WTC11 (cell line): Measurements from ENCODE around the gene DEXI. TPM values are rescaled to one million over a fixed set of nuclear protein-coding genes. Genes with fewer than 3 reads are reported as not detected.

Source experiments
- ATAC-seq: fragments of 200-7000 bp; cut with Tn5 transposase; 2 replicates; pipeline ENCODE4 v1.10.0; 2021; ENCODE audit warnings: mild to moderate bottlenecking, moderate library complexity
- CTCF ChIA-PET: fragments of 300-600 bp; sonication (Branson Sonifier 250); formaldehyde crosslinking; loops from one replicate; lab custom pipeline; 2021; ENCODE audit warnings: antibody characterized with exemption; lab: Charles Lee
- POLR2A ChIA-PET: fragments of 350-600 bp; sonication (Branson Sonifier 250); formaldehyde crosslinking; loops from one replicate; lab custom pipeline; 2021; ENCODE audit warnings: antibody characterized with exemption; lab: Charles Lee
- DNase-seq: peaks from one replicate; pipeline ENCODE4 v3.0.0; 2021; ENCODE audit warnings: low spot score
- H3K27ac Mint-ChIP-seq: 2 replicates; pipeline ENCODE4 v1.8.0; 2021; ENCODE audit warnings: mixed read lengths
- H3K27me3 Mint-ChIP-seq: 2 replicates; pipeline ENCODE4 v1.8.0; 2021; ENCODE audit warnings: low read depth, mild to moderate bottlenecking, moderate library complexity, mixed read lengths
- H3K36me3 Mint-ChIP-seq: 2 replicates; pipeline ENCODE4 v1.8.0; 2021; ENCODE audit warnings: mixed read lengths
- H3K4me1 Mint-ChIP-seq: 2 replicates; pipeline ENCODE4 v1.8.0; 2022; ENCODE audit warnings: mixed read lengths
- H3K4me3 Mint-ChIP-seq: 2 replicates; pipeline ENCODE4 v1.8.0; 2021; ENCODE audit warnings: mild to moderate bottlenecking, moderate library complexity, mixed read lengths
- H3K9me3 Mint-ChIP-seq: 2 replicates; pipeline ENCODE4 v1.8.0; 2021; ENCODE audit warnings: mixed read lengths
- FOXK1 ChIP-seq: sonication (generic); formaldehyde crosslinking; IDR thresholded peaks from 2 replicates; pipeline ENCODE4 v1.8.0; 2022; ENCODE audit warnings: mild to moderate bottlenecking, moderate library complexity, missing genetic modification reagents
- GABPB1 ChIP-seq: sonication (generic); formaldehyde crosslinking; IDR thresholded peaks from 2 replicates; pipeline ENCODE4 v1.8.1; 2023; ENCODE audit warnings: mild to moderate bottlenecking, missing genetic modification reagents
- GRHL2 ChIP-seq: fragments of 250-450 bp; sonication (Bioruptor Pico); IDR thresholded peaks from 2 replicates; pipeline ENCODE4 v1.8.0; 2022; ENCODE audit warnings: mild to moderate bottlenecking, moderate library complexity; ENCODE audit not compliant: insufficient replicate concordance, severe bottlenecking
- NR3C1 ChIP-seq: sonication (generic); formaldehyde crosslinking; conservative IDR thresholded peaks from 2 replicates; pipeline ENCODE4 v1.8.1; 2023; ENCODE audit warnings: low read depth, mild to moderate bottlenecking, missing genetic modification reagents
- RORB ChIP-seq: fragments of 250-450 bp; sonication (Bioruptor Pico); IDR thresholded peaks from 2 replicates; pipeline ENCODE4 v1.9.0; 2021; ENCODE audit warnings: mild to moderate bottlenecking
- ZNF232 ChIP-seq: sonication (generic); formaldehyde crosslinking; IDR thresholded peaks from 2 replicates; pipeline ENCODE4 v1.8.0; 2022; ENCODE audit warnings: mild to moderate bottlenecking, missing genetic modification reagents
- total RNA-seq: library from RNA; stranded (reverse); gene quantifications from 3 replicates; pipeline ENCODE4 v1.2.3, GENCODE V29; 2021
- TF ChIP-seq, protein P1 (sequence below): fragments of 250-450 bp; sonication (Bioruptor Pico); IDR thresholded peaks from 2 replicates; pipeline ENCODE4 v1.8.0; 2021; ENCODE audit warnings: mild to moderate bottlenecking
- TF ChIP-seq, protein P2 (sequence below): sonication (generic); formaldehyde crosslinking; IDR thresholded peaks from 2 replicates; pipeline ENCODE4 v1.8.0; 2023; ENCODE audit warnings: mild to moderate bottlenecking, missing genetic modification reagents
- TF ChIP-seq, protein P3 (sequence below): sonication (generic); formaldehyde crosslinking; IDR thresholded peaks from 2 replicates; pipeline ENCODE4 v1.8.1; 2022; ENCODE audit warnings: mild to moderate bottlenecking, moderate library complexity, missing genetic modification reagents
- TF ChIP-seq, protein P4 (sequence below): fragments of 200-600 bp; IDR thresholded peaks from 2 replicates; pipeline ENCODE4 v1.8.0; 2022; ENCODE audit warnings: antibody characterized with exemption
- TF ChIP-seq, protein P5 (sequence below): sonication (generic); formaldehyde crosslinking; IDR thresholded peaks from 2 replicates; pipeline ENCODE4 v1.8.1; 2023; ENCODE audit warnings: mild to moderate bottlenecking, missing genetic modification reagents

The DEXI gene
- total RNA-seq, 1 experiment from 2014 or later: 33.7 TPM

DNA sequence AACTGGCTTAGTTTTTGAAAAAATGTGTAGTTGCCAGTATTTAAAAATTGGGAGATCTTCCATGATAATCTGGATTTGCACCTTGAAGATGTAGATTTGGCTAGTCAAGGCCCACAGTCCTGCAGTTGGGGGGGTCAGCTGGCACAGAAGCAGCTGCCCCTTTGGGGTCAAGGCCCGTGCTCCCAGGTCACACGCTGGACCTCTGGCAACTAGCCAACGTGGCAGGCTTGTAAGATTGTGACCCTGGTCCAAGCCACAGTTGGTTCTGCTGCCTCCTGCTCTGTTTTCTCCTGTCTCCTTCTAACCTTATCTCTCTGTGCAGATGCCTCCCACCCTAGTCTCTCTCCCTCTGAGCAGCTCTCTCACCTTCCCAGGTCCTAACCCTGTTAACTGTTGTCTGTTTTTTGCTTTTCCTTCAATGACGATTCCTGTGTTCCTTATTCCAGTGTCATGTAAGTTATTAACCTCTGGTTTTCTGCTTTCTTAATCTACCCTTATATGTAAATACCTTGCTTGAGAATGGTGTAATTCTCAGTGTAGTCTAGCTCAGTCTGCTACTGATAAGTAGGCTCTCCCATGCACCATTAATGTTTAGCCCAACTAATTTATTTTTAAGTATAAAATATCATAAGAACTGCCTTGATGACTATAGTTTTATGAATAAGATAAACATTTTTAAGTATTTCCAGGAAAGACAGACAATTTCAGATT is 30.0 kb upstream of the DEXI start:
- no peaks in the 10 kb centered on the region; the same call in 1 of the 2 replicates for H3K36me3 Mint-ChIP-seq
- TF ChIP-seq, protein P1, sequence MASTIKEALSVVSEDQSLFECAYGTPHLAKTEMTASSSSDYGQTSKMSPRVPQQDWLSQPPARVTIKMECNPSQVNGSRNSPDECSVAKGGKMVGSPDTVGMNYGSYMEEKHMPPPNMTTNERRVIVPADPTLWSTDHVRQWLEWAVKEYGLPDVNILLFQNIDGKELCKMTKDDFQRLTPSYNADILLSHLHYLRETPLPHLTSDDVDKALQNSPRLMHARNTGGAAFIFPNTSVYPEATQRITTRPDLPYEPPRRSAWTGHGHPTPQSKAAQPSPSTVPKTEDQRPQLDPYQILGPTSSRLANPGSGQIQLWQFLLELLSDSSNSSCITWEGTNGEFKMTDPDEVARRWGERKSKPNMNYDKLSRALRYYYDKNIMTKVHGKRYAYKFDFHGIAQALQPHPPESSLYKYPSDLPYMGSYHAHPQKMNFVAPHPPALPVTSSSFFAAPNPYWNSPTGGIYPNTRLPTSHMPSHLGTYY (CRISPR knock-in tag): no peak
- TF ChIP-seq, protein P2, sequence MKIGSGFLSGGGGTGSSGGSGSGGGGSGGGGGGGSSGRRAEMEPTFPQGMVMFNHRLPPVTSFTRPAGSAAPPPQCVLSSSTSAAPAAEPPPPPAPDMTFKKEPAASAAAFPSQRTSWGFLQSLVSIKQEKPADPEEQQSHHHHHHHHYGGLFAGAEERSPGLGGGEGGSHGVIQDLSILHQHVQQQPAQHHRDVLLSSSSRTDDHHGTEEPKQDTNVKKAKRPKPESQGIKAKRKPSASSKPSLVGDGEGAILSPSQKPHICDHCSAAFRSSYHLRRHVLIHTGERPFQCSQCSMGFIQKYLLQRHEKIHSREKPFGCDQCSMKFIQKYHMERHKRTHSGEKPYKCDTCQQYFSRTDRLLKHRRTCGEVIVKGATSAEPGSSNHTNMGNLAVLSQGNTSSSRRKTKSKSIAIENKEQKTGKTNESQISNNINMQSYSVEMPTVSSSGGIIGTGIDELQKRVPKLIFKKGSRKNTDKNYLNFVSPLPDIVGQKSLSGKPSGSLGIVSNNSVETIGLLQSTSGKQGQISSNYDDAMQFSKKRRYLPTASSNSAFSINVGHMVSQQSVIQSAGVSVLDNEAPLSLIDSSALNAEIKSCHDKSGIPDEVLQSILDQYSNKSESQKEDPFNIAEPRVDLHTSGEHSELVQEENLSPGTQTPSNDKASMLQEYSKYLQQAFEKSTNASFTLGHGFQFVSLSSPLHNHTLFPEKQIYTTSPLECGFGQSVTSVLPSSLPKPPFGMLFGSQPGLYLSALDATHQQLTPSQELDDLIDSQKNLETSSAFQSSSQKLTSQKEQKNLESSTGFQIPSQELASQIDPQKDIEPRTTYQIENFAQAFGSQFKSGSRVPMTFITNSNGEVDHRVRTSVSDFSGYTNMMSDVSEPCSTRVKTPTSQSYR (CRISPR knock-in tag): no peak
- TF ChIP-seq, protein P3, sequence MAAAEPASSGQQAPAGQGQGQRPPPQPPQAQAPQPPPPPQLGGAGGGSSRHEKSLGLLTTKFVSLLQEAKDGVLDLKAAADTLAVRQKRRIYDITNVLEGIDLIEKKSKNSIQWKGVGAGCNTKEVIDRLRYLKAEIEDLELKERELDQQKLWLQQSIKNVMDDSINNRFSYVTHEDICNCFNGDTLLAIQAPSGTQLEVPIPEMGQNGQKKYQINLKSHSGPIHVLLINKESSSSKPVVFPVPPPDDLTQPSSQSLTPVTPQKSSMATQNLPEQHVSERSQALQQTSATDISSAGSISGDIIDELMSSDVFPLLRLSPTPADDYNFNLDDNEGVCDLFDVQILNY: no peak
- TF ChIP-seq, protein P4, sequence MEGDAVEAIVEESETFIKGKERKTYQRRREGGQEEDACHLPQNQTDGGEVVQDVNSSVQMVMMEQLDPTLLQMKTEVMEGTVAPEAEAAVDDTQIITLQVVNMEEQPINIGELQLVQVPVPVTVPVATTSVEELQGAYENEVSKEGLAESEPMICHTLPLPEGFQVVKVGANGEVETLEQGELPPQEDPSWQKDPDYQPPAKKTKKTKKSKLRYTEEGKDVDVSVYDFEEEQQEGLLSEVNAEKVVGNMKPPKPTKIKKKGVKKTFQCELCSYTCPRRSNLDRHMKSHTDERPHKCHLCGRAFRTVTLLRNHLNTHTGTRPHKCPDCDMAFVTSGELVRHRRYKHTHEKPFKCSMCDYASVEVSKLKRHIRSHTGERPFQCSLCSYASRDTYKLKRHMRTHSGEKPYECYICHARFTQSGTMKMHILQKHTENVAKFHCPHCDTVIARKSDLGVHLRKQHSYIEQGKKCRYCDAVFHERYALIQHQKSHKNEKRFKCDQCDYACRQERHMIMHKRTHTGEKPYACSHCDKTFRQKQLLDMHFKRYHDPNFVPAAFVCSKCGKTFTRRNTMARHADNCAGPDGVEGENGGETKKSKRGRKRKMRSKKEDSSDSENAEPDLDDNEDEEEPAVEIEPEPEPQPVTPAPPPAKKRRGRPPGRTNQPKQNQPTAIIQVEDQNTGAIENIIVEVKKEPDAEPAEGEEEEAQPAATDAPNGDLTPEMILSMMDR: no peak
- no peak for TF ChIP-seq GRHL2
- TF ChIP-seq NR3C1: no peak
- TF ChIP-seq ZNF232 (CRISPR knock-in tag): no peak
- no peak for TF ChIP-seq FOXK1 (CRISPR knock-in tag)
- TF ChIP-seq, protein P5, sequence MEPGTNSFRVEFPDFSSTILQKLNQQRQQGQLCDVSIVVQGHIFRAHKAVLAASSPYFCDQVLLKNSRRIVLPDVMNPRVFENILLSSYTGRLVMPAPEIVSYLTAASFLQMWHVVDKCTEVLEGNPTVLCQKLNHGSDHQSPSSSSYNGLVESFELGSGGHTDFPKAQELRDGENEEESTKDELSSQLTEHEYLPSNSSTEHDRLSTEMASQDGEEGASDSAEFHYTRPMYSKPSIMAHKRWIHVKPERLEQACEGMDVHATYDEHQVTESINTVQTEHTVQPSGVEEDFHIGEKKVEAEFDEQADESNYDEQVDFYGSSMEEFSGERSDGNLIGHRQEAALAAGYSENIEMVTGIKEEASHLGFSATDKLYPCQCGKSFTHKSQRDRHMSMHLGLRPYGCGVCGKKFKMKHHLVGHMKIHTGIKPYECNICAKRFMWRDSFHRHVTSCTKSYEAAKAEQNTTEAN (CRISPR knock-in tag): no peak
- ChIA-PET POLR2A (no interaction called here), CTCF (interaction anchor here (0.5 to 1.7 kb wide), 5 partner anchors 11 to 283 kb away, joined by 3 to 16 read pairs (median 3); partner anchors contain the start of genes DEXI and SOCS1)
- H3K4me3 Mint-ChIP-seq: no peak overlapping the region
- H3K9me3 Mint-ChIP-seq: no peaks in the 10 kb centered on the region
- peak overlapping the region; percentile 35 for H3K27ac Mint-ChIP-seq
- peaks cover 5% of the 10 kb centered on the region for H3K4me1 Mint-ChIP-seq
- ATAC-seq (no peak), DNase-seq (no peak)
- H3K27me3 Mint-ChIP-seq: no peaks in the 10 kb centered on the region

DNA sequence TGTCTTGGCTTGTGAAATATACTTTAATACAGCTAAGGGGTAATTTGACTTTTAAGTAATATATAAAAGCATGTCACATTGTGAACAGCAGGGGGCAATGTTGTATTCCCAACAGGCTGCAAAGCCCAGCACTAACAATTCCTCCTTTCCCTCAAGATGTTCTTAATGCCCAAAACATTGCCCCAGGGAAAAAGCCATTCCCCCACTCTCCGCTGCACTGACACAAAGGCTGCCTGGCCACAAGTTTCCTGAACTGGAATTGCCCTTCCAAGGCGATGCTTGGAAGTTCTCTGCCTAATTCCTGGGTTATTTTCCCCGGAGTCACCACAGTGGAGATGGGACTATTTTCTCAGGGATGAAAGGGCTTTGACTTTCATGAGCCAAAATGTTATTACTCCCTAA is 29.3 kb upstream of the DEXI start:
- ChIA-PET CTCF (interaction anchor here (0.5 to 1.7 kb wide), 28 partner anchors 8 to 434 kb away, joined by 3 to 17 read pairs (median 4); partner anchors contain the start of genes DEXI and SOCS1), POLR2A (no interaction called here)
- no peaks in the 10 kb centered on the region; the same call in 1 of the 2 replicates for H3K36me3 Mint-ChIP-seq
- H3K27ac Mint-ChIP-seq: no peak overlapping the region
- no peaks in the 10 kb centered on the region for H3K9me3 Mint-ChIP-seq
- peak; percentile 90 for ATAC-seq
- H3K4me3 Mint-ChIP-seq: no peak overlapping the region
- H3K4me1 Mint-ChIP-seq: peaks cover 5% of the 10 kb centered on the region
- no peak for TF ChIP-seq RORB (CRISPR knock-in tag)
- TF ChIP-seq GABPB1: peak; percentile 6; the same call in 1 of the 2 replicates
- TF ChIP-seq, protein P4: peak; percentile 43
- peak; percentile 46 for DNase-seq
- no peaks in the 10 kb centered on the region for H3K27me3 Mint-ChIP-seq
